HCT116 (cell line): ENCODE measurements around the gene SERPING1. TPM values are rescaled to one million over a fixed set of nuclear protein-coding genes. Genes with fewer than 3 reads are reported as not detected.
A peak's percentile ranks its signal among the peaks of the same experiment; 100 is the strongest.

Source experiments
- ATAC-seq: fragments of 200-7000 bp; cut with Tn5 transposase; 2 replicates; pipeline ENCODE4 v1.9.1; 2020; ENCODE audit warnings: mild to moderate bottlenecking, moderate library complexity
- BruUV-seq: library from RNA; stranded (reverse); fragments of 400-500 nt; replicated peaks from 2 replicates; lab custom pipeline; 2021; lab: Mats Ljungman, UMichigan
- CTCF ChIA-PET: fragments of 300-600 bp; sonication (Branson Sonifier 250); formaldehyde crosslinking; loops from one replicate; lab custom pipeline; 2021; ENCODE audit warnings: antibody characterized with exemption; lab: Charles Lee
- POLR2A ChIA-PET: fragments of 300-600, 350-600 bp; sonication (Branson Sonifier 250); formaldehyde crosslinking; loops from one replicate; lab custom pipeline; 2021; ENCODE audit warnings: antibody characterized with exemption; lab: Charles Lee
- RAD21 ChIA-PET, 2 experiments: fragments of 300-600 bp; sonication (Branson Sonifier 250); formaldehyde crosslinking; loops; one replicate each; lab custom pipeline; 2023; ENCODE audit warnings: low total read pairs in 2 of 2; ENCODE audit not compliant: uncharacterized antibody in 2 of 2, unreplicated experiment in 2 of 2, low non-redundant PET in 1 of 2; lab: Charles Lee
- DNase-seq: peaks from one replicate; pipeline ENCODE4 v3.0.0-alpha.2; 2010; ENCODE audit warnings: low read depth, low spot score
- H2AFZ ChIP-seq: fragments of 200-600 bp; shearing (Covaris generic), sonication (generic); 2 replicates; pipeline ENCODE4 v1.6.1; 2017; ENCODE audit warnings: low read depth, mixed run types, mixed read lengths, antibody characterized with exemption, low read length; ENCODE audit not compliant: poor library complexity, severe bottlenecking
- H3K27ac ChIP-seq: 2 replicates; pipeline ENCODE4 v1.5.1; 2012; ENCODE audit warnings: low read depth, low read length
- H3K27me3 ChIP-seq: fragments of 200-600 bp; sonication (generic); 2 replicates; pipeline ENCODE4 v1.6.1; 2016; ENCODE audit warnings: mixed run types, low read length, mixed read lengths; ENCODE audit not compliant: insufficient read depth
- H3K36me3 ChIP-seq, 2 experiments: fragments of 200-500 bp in 1 of 2; fragments of 200-600 bp in 1 of 2; sonication (Bioruptor generic) in 1 of 2; sonication (generic) in 1 of 2; 2 replicates each; pipeline versions ENCODE4 v1.5.1 to v1.6.1; 2014 to 2016; ENCODE audit warnings: low read length in 2 of 2, inconsistent platforms in 1 of 2, mixed read lengths in 1 of 2, mixed run types in 1 of 2; ENCODE audit not compliant: insufficient read depth in 2 of 2, control insufficient read depth in 1 of 2
- H3K4me1 ChIP-seq, 2 experiments: fragments of 200-600 bp in 1 of 2; sonication (generic) in 1 of 2; 2 replicates each; pipeline versions ENCODE4 v1.5.1 to v1.6.1; 2012 to 2017; ENCODE audit warnings: low read length in 2 of 2, inconsistent platforms in 1 of 2, mild to moderate bottlenecking in 1 of 2, mixed read lengths in 1 of 2, mixed run types in 1 of 2, moderate library complexity in 1 of 2; ENCODE audit not compliant: insufficient read depth in 2 of 2, control insufficient read depth in 1 of 2
- H3K4me2 ChIP-seq: fragments of 200-600 bp; sonication (generic); 2 replicates; pipeline ENCODE4 v1.6.1; 2017; ENCODE audit warnings: mixed run types, low read length, mixed read lengths
- H3K4me3 ChIP-seq, 2 experiments: fragments of 200-600 bp in 1 of 2; sonication (generic) in 1 of 2; replicated peaks in 1 of 2; 2 replicates each; pipeline ENCODE4 v1.5.1; 2011 to 2016; ENCODE audit warnings: low read length in 2 of 2, control low read depth in 1 of 2, low read depth in 1 of 2, mild to moderate bottlenecking in 1 of 2, mixed read lengths in 1 of 2, mixed run types in 1 of 2
- H3K79me2 ChIP-seq: fragments of 200-600 bp; sonication (generic); 2 replicates; pipeline ENCODE4 v1.6.1; 2017; ENCODE audit warnings: mild to moderate bottlenecking, mixed run types, low read length, moderate library complexity, mixed read lengths; ENCODE audit not compliant: insufficient read depth
- H3K9ac ChIP-seq: fragments of 200-600 bp; sonication (generic); 2 replicates; pipeline ENCODE4 v1.6.1; 2016; ENCODE audit warnings: low read length, mixed read lengths
- H3K9me2 ChIP-seq: fragments of 200-600 bp; sonication (generic), shearing (Covaris generic); 2 replicates; pipeline ENCODE4 v1.6.1; 2017; ENCODE audit warnings: mixed run types, mild to moderate bottlenecking, moderate library complexity; ENCODE audit not compliant: insufficient read depth
- H3K9me3 ChIP-seq, 2 experiments: fragments of 200-500 bp in 1 of 2; fragments of 200-600 bp in 1 of 2; sonication (Bioruptor generic) in 1 of 2; sonication (generic) in 1 of 2; 2 replicates each; pipeline ENCODE4 v1.6.1; 2014 to 2017; ENCODE audit warnings: low read length in 2 of 2, mixed read lengths in 2 of 2, inconsistent platforms in 1 of 2, low read depth in 1 of 2, mild to moderate bottlenecking in 1 of 2, mixed run types in 1 of 2, moderate library complexity in 1 of 2; ENCODE audit not compliant: control insufficient read depth in 1 of 2, insufficient read depth in 1 of 2
- H4K20me1 ChIP-seq: fragments of 200-600 bp; sonication (generic), shearing (Covaris generic); 2 replicates; pipeline ENCODE4 v1.6.1; 2017; ENCODE audit warnings: mixed run types, mild to moderate bottlenecking, moderate library complexity; ENCODE audit not compliant: insufficient read depth
- CBX3 ChIP-seq: IDR thresholded peaks from 2 replicates; pipeline ENCODE4 v1.6.1; 2012; ENCODE audit warnings: low read depth
- CTCF ChIP-seq, 3 experiments: fragments of 200-600 bp in 1 of 3; sonication (generic) in 1 of 3; IDR thresholded peaks in 2 of 3; conservative IDR thresholded peaks in 1 of 3; 2 replicates each; pipeline ENCODE4 v1.5.1; 2012 to 2017; ENCODE audit warnings: low read depth in 2 of 3, low read length in 2 of 3, antibody characterized with exemption in 1 of 3, borderline replicate concordance in 1 of 3, control low read depth in 1 of 3, mild to moderate bottlenecking in 1 of 3, mixed read lengths in 1 of 3, mixed run types in 1 of 3, moderate library complexity in 1 of 3; ENCODE audit not compliant: insufficient read depth in 1 of 3
- EGR1 ChIP-seq: IDR thresholded peaks from 2 replicates; pipeline ENCODE4 v1.6.1; 2012; ENCODE audit warnings: low read depth
- RAD21 ChIP-seq: IDR thresholded peaks from 2 replicates; pipeline ENCODE4 v1.6.1; 2012; ENCODE audit warnings: low read depth, mild to moderate bottlenecking
- SIN3A ChIP-seq: IDR thresholded peaks from 2 replicates; pipeline ENCODE4 v1.6.1; 2012; ENCODE audit warnings: low read depth
- TCF7L2 ChIP-seq: IDR thresholded peaks from 2 replicates; pipeline ENCODE4 v1.7.0; 2011; ENCODE audit warnings: borderline replicate concordance, inconsistent platforms; ENCODE audit not compliant: insufficient read depth, insufficient read length; ENCODE audit errors: extremely low read depth
- YY1 ChIP-seq: IDR thresholded peaks from 2 replicates; pipeline ENCODE4 v1.6.1; 2011; ENCODE audit warnings: low read length, low read depth, moderate library complexity, mild to moderate bottlenecking; ENCODE audit not compliant: insufficient replicate concordance; ENCODE audit errors: extremely low read depth
- intact Hi-C: fragments of 100-400 bp; cut with micrococcal nuclease; formaldehyde crosslinking; loops from 2 replicates; pipeline ENCODE4 v1.10.0; 2022
- total RNA-seq: library from RNA; stranded (reverse); gene quantifications from one replicate; pipeline ENCODE4 v1.2.1, GENCODE V29; 2021; ENCODE audit not compliant: unreplicated experiment

SERPING1 gene
- total RNA-seq, 1 experiment from 2014 or later = 3.4 TPM

DNA sequence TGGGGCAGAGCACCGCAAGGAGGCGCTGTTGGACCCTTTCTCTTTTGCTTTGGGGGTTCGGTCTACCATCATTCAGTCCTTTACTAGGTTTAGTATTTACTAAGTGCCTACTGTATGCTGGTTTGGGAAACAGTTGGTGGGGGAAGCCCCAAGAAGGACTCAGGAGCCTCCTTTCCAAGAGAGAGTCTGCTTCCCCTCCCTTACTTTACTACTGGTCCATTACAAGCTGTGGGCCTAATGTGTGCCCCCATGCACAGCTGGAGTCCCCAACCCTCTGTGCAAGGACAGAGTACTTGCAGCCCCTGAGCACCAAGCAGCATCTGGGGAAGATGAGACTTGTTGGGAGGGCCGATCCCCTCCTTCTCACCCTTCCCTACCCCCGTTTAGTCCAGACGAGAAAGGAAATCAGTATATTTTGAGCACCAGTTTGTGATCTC is 29.1 kb upstream of the SERPING1 start:
- H3K4me2 ChIP-seq = peak overlapping the region; percentile 87
- POLR2A ChIA-PET = interaction anchor here (2.1 kb wide), 1 partner anchor 73 kb away, joined by 8 read pairs; no protein-coding TSS in a partner anchor
- peak overlapping the region; percentile 49 for H3K9ac ChIP-seq
- H3K36me3 ChIP-seq = no peaks in the 10 kb centered on the region
- no peaks in the 10 kb centered on the region for H3K79me2 ChIP-seq
- peak; percentile 29 for ATAC-seq
- H3K9me3 ChIP-seq = no peaks in the 10 kb centered on the region
- no peaks in the 10 kb centered on the region for H3K9me2 ChIP-seq
- BruUV-seq = no TSS peak
- peak overlapping the region; percentile 46 for H2AFZ ChIP-seq
- CTCF ChIA-PET = interaction anchor here (0.5 to 2.6 kb wide), 8 partner anchors 10 to 231 kb away, joined by 3 to 40 read pairs (median 4); no protein-coding TSS in a partner anchor
- H3K27ac ChIP-seq = peak overlapping the region; percentile 67
- H3K4me3 ChIP-seq = peak overlapping the region; percentile 66 to 73
- H3K27me3 ChIP-seq = no peaks in the 10 kb centered on the region
- TF ChIP-seq CBX3 (no peak), SIN3A (no peak), TCF7L2 (peak; percentile 13), CTCF (IDR thresholded peaks at IDR 0.05 in 2 of 3, conservative IDR thresholded peaks at IDR 0.05 in 1 of 3; ENCODE audit: borderline replicate concordance in 1 of 3, insufficient read depth in 1 of 3, low read depth in 2 of 3, low read length in 2 of 3) (peak; percentile 90 to 96 (median 95); a peak in 5 of 6 replicates), RAD21 (peak; percentile 81), YY1 (no peak), EGR1 (no peak)
- intact Hi-C loops = loop anchor here (1.0 kb wide), 2 partner anchors 73 to 945 kb away; no protein-coding TSS in a partner anchor
- peak; percentile 56 for DNase-seq
- H3K4me1 ChIP-seq = peaks cover 7 to 19% of the 10 kb centered on the region in 2 experiments; a peak in 3 of 4 replicates
- H4K20me1 ChIP-seq = no peaks in the 10 kb centered on the region
- RAD21 ChIA-PET = interaction anchor here (0.6 to 1.9 kb wide), 5 partner anchors 73 to 699 kb away, joined by 3 to 9 read pairs (median 4); partner anchors contain the start of gene OR10W1 (in 1 of the 2)
